Effector memory CD4-positive, alpha-beta T cell (primary cell): ENCODE results near the gene CYP4F3.

ENCODE experiments used
- DNase-seq, 3 donors: peaks; one replicate each; pipeline ENCODE4 v3.0.0-alpha.2; 2020
- H3K27ac ChIP-seq: 2 replicates; pipeline ENCODE4 v1.7.0; 2013; ENCODE audit warnings: mild to moderate bottlenecking, low read length, moderate library complexity; ENCODE audit not compliant: insufficient read depth, poor library complexity, severe bottlenecking
- H3K27me3 ChIP-seq: replicated peaks from 2 replicates; pipeline ENCODE4 v1.7.0; 2013; ENCODE audit warnings: mild to moderate bottlenecking, low read length; ENCODE audit not compliant: insufficient read depth, control insufficient read depth, poor library complexity, severe bottlenecking
- H3K36me3 ChIP-seq: 2 replicates; pipeline ENCODE4 v1.7.0; 2013; ENCODE audit warnings: mild to moderate bottlenecking, low read length, moderate library complexity; ENCODE audit not compliant: control insufficient read depth, insufficient read depth
- H3K4me1 ChIP-seq: 2 replicates; pipeline ENCODE4 v1.7.0; 2013; ENCODE audit warnings: low read length, mild to moderate bottlenecking; ENCODE audit not compliant: control insufficient read depth, insufficient read depth, poor library complexity, severe bottlenecking
- H3K4me3 ChIP-seq: 2 replicates; pipeline ENCODE4 v1.7.0; 2013; ENCODE audit warnings: low read length, low read depth, mild to moderate bottlenecking; ENCODE audit not compliant: insufficient read depth, poor library complexity, severe bottlenecking
- H3K9me3 ChIP-seq: 2 replicates; pipeline ENCODE4 v1.7.0; 2013; ENCODE audit warnings: mild to moderate bottlenecking, low read length, moderate library complexity; ENCODE audit not compliant: control insufficient read depth

The CYP4F3 gene

GRCh38 chr19:15629003-15629880, 11.5 kb upstream of the CYP4F3 start:
- no peaks in the 10 kb centered on the region for H3K27me3 ChIP-seq
- no peak overlapping the region for H3K4me3 ChIP-seq
- peaks cover 3% of the 10 kb centered on the region for H3K4me1 ChIP-seq
- no peak overlapping the region for H3K27ac ChIP-seq
- DNase-seq: peak; percentile 64 to 83 (median 79)
- no peaks in the 10 kb centered on the region for H3K36me3 ChIP-seq
- no peaks in the 10 kb centered on the region for H3K9me3 ChIP-seq

DNA sequence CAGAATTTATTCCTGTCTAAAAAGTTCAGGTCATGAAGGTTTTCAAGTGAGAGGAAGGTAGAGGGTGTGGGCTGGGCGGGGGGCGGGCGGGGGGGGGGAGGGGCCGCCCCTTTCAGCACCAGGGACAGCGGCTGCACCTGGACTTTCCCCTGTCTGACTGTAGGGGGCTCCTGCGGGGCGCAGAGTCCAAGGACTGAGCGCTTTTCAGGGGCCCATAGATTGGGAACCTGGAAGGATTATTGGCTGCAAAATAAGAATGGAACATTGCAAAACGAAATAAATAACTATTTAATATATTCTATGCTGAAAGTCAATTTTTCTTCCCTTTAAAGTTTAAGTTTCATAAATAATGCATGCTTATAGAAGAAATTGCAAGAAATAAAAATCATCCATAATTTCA, 8.9 kb upstream of the CYP4F3 start:
- no peaks in the 10 kb centered on the region for H3K36me3 ChIP-seq
- no peaks in the 10 kb centered on the region for H3K27me3 ChIP-seq
- H3K27ac ChIP-seq: no peak overlapping the region
- DNase-seq: peak in 1 of 3 donors; percentile 12
- no peaks in the 10 kb centered on the region for H3K9me3 ChIP-seq
- H3K4me3 ChIP-seq: no peak overlapping the region
- peaks cover 3% of the 10 kb centered on the region for H3K4me1 ChIP-seq

- Histone ChIP-seq H3K9me3 (no peaks in the 10 kb centered on the region), H3K27ac (no peak overlapping the region), H3K4me1 (peaks cover 3% of the 10 kb centered on the region), H3K27me3 (no peaks in the 10 kb centered on the region), H3K36me3 (no peaks in the 10 kb centered on the region), H3K4me3 (no peak overlapping the region)
- DNase-seq: no peak
Measured at GRCh38 chr19:15633082-15633835, 7.4 kb upstream of the CYP4F3 start.

- H3K9me3 ChIP-seq: no peaks in the 10 kb centered on the region
- no peaks in the 10 kb centered on the region for H3K36me3 ChIP-seq
- peaks cover under 1% of the 10 kb centered on the region for H3K4me1 ChIP-seq
- DNase-seq: no peak
- no peak overlapping the region for H3K4me3 ChIP-seq
- H3K27ac ChIP-seq: no peak overlapping the region
- no peaks in the 10 kb centered on the region for H3K27me3 ChIP-seq
Measured at GRCh38 chr19:15634105-15634504, 6.6 kb upstream of the CYP4F3 start.

DNA sequence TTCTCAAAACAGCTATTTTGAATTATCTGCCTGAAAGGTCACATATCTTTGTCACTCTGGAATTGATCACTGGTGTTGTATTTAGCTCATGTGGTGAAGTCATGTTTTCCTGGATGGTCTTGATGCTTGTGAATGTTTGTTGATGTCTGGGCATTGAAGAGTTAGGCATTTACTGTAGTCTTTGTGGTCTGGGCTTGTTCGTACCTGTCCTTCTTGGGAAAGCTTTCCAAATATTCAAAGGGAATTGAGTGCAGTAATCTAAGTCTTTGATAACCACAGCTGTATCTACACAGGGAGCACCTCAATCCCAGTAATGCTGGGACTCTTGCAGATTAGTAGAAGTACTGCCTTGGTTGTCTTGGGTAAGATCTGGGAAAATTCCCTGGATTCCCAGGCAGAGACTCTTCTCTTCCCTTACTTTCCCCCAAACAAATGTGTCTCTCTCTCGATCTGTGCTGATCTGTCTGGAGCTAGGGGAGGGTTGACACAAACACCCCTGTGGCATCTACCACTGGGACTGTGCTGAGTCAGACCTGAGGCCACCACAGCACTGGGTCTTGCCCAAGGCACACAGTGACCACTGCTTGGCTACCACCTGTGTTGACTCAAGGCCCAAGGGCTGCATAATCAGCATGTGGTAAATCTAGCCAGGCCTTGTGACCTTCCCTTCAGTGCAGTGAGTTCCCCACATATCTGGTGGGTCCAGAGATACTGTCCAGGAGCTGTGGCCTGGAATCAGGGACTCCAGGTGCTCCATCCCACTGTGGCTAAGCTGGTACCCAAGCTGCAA, 5.5 kb upstream of the CYP4F3 start:
- DNase-seq: no peak
- Histone ChIP-seq H3K4me1 (no peaks in the 10 kb centered on the region), H3K36me3 (no peaks in the 10 kb centered on the region), H3K4me3 (no peak overlapping the region), H3K27ac (no peak overlapping the region), H3K9me3 (no peaks in the 10 kb centered on the region), H3K27me3 (no peaks in the 10 kb centered on the region)

DNA sequence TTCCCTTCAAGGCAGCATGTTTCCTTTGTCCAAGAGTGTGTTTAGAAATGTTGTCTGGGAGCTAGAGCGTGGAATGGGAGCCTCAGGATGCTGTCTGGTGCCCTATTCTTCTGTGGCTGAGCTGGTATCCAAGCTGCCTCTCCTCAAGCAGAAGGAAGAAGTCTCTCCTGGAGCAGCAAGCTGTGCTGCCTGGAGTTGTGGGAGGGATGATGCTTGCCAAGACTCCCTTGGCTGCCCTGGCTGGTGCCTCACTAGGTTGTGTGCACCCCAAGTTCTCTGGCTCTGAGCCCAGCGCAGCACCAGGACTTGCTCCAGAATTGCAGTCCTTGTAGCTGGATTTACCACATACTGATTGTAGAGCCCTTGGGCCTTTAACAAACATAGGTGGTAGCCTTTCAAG, 4.7 kb upstream of the CYP4F3 start:
- DNase-seq: no peak
- no peaks in the 10 kb centered on the region for H3K4me1 ChIP-seq
- no peaks in the 10 kb centered on the region for H3K9me3 ChIP-seq
- no peaks in the 10 kb centered on the region for H3K27me3 ChIP-seq
- H3K4me3 ChIP-seq: no peak overlapping the region
- H3K27ac ChIP-seq: no peak overlapping the region
- no peaks in the 10 kb centered on the region for H3K36me3 ChIP-seq

- Histone ChIP-seq H3K36me3 (no peaks in the 10 kb centered on the region), H3K27ac (no peak overlapping the region), H3K9me3 (no peaks in the 10 kb centered on the region), H3K4me3 (no peak overlapping the region), H3K27me3 (no peaks in the 10 kb centered on the region), H3K4me1 (no peaks in the 10 kb centered on the region)
- no peak for DNase-seq
Measured at GRCh38 chr19:15639596-15639995, 1.1 kb upstream of the CYP4F3 start.

GRCh38 chr19:15640904-15641597, 354 bp downstream of the CYP4F3 start:
- no peak overlapping the region for H3K27ac ChIP-seq
- no peaks in the 10 kb centered on the region for H3K4me1 ChIP-seq
- no peaks in the 10 kb centered on the region for H3K36me3 ChIP-seq
- no peaks in the 10 kb centered on the region for H3K9me3 ChIP-seq
- H3K4me3 ChIP-seq: no peak overlapping the region
- H3K27me3 ChIP-seq: no peaks in the 10 kb centered on the region
- no peak for DNase-seq

GRCh38 chr19:15641901-15642491, 1.3 kb downstream of the CYP4F3 start:
- H3K27me3 ChIP-seq: no peaks in the 10 kb centered on the region
- H3K36me3 ChIP-seq: no peaks in the 10 kb centered on the region
- H3K9me3 ChIP-seq: no peaks in the 10 kb centered on the region
- H3K4me3 ChIP-seq: no peak overlapping the region
- no peak for DNase-seq
- H3K27ac ChIP-seq: no peak overlapping the region
- H3K4me1 ChIP-seq: no peaks in the 10 kb centered on the region
